DMS53 treated with DMSO at 0.1 percent for 48 hours (cell line): ENCODE data around the gene AVL9.
"Not testable (repeated sequence)": the region's sequence is repeated elsewhere in the genome, so short reads cannot be mapped to it uniquely, and the experiment has no call there.

Experiments used
- DNase-seq: peaks from one replicate; lab custom pipeline; 2025; ENCODE audit not compliant: unreplicated experiment; lab: John Stamatoyannopoulos, UW

The AVL9 gene

DNA sequence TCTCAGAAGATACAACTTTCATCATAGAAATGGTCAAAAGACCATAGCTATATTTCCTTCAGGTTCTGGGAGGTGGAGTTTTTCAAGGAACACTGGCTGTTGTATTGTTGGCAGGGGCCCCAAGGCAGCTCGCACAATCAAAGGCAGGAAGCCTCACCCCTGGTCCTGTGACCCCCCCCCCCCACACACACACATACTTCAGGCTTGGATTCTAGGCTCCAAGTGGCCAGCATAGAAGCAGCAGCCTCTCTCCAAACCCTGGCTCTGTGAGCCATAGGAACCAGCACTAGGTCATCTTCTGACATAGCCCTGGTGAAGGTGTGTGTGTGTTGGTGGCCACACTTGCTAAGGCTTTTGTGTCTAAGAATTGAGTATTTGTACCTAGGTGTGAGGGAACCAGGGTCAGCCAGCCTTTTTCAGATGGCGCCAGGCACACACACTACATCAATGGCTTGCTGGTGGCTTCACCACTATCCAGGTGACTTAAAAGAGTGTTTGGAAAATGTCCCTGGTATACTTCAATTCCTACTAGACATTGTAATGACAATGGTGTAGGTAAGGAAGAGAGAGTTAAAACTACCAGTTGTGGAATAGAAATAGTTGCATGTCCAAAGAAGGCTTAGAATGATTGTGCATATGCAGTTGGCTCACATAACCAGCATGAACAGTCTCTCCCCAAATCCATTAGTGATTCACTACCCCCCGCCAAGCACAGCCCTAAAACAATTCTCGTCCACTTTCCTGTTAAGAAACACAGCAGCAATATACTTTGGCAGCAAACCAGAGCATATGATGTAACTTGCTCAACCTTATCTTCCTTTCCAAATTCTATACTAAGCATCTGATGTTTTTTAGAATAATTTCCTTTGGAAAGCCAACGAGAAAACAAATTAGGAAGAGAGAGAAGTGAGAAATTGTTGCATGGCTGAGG is 91.3 kb downstream of the AVL9 start:
- no peak for DNase-seq

DNA sequence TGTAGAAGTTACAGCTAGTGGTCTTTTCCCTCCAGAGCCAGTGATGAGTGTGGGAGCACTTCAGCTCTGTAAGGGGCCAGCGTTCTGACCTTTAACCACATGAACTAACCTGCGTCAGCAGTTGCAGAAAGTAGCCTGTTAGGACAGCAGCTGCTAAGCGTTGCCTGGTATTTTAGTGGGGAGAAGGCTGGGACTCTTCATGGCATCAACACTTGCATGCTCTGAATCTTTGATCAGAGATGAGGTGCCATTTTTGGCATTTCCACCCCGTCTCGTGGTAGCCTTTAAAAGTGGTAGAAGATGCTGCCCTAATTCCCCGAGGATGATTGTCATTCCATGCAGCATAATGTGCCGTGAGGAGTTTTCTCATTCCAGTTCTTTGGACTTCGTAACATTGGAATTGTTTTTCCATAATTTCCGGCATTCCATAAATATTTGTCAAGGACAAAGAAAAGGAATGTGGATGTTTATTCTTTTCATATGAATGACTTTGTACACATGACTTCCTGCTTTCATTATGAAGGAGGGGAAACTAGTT is 92.2 kb downstream of the AVL9 start:
- DNase-seq = no peak

DNA sequence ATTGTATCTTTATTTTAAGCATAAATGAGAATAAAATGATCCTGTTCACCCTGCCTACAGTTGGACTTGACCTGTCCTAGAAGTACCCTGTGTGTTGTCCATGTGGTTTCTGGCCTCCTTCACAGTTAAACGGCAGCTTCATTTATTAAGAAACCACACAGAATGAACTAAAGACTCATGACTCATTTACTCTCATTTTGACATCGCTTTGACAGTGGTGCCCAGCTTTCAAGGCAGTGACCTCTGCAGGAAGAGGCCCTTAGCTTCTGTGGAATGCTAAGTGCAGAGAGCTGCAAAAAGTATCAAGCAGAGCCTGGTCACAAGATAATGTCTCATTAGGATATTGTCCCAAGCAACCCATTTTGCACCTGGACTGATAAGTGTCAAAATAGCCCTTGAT is 93.4 kb downstream of the AVL9 start:
- no peak for DNase-seq

DNA sequence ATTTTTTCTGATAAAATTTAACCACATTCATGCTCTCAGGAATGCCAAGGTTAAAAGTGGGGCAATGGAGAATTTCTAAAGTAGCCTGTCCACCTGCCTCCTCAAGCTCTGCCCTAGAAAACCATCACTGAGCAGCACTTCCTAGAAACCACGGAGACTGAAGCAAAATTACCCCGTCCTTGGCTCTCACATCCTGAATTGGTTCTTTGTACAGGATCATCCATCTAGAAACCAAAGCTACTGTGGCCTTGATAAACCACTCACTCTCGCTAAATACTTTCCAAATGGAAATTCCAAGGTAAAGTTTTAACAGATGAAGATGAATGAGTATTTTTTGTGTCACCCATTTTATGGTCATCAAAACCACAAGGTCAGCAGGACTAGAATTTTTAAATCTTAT is 96.6 kb downstream of the AVL9 start:
- DNase-seq = no peak

DNA sequence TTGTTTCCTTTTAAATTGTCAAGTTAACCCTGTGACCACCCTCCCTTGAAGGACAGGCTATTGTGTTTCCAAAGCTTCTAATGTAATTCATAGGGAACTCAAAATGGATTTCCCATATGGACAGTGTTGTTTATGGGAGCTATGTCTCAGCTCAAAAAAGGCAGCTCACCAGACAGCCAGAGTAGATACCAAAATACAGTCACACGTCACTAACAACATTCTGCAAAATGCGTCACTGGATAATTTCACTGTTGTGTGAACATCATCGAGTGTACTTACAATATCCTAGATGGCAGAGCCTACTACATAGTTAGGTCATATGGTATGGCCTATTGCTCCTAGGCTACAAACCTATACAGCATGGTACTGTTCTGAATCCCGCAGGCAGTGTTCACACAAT is 97.4 kb downstream of the AVL9 start:
- DNase-seq = no peak

DNA sequence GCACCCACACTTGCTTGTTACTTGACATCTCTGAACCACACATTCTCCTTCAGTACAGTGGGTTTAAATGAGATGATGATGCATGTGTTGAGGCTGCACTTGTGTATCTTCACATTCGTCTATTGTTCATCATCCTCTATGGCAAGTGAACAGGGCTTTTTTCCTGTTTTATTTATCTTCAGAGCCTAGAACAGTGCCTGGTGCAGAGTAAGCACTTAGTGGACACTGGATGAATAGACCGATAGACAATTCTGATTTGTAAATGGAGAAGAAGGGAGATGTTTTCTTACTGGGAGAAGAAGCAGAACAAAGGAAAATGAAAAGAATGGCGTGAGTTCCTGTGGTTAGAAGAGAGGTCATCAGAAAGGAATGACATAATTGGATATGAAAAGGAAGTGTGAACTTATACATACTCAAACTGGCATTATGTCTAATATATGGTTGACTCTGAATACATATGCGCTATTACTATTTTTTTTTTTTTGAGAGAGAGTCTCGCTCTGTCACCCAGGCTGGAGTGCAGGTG is 99.7 kb downstream of the AVL9 start:
- DNase-seq = no peak

DNA sequence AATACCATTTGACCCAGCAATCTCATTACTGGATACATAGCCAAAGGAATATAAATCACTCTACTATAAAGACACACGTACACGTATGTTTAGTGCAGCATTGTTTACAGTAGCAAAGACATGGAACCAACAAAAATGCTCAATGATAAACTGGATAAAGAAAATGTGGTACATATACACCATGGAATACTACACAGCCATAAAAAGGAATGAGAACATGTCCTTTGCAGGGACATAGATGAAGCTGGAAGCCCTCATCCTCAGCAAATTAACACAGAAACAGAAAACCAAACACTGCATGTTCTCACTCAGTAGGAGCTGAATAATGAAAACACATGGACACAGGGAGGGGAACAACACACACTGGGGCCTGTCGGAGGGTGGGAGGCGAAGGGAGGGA is 105.9 kb downstream of the AVL9 start:
- DNase-seq = not testable (repeated sequence)

DNA sequence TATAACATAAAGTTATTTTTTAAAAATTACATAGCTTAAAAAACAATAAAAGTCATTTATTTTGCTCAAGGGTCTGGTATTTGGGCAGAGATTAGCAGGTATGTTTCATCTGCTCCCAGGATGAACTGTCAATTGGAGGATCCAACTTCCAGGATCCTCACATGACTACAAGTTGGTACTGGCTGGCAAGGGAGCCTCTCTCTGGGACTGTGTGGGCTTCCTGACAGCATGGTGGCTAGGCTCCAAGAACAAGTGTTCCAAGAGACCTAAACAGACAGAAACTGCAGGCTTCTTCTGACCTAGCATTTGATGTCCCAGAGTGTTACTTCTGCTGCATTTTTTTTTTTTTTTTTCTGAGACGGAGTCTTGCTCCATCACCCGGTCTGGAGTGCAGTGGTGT is 107.2 kb downstream of the AVL9 start:
- DNase-seq = no peak

DNA sequence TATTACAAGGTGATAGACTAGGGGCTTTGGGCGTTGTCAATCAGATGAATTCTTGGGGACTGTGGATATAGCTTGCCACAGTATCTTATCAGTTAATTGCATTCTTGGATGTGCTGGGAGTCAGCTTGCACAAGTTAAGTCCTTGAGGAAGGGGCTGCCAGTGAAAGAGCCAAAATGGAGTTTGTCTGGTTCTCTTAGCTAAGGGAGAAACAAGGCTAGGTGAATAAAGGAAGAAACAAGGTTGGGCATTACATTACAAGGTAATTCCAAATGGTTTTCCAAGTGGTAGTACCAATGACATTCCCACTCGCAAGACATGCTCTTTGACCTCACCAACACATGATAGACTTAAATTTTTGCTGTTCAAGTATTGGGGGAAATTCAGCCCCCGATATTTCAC is 108.2 kb downstream of the AVL9 start:
- not testable (repeated sequence) for DNase-seq

DNA sequence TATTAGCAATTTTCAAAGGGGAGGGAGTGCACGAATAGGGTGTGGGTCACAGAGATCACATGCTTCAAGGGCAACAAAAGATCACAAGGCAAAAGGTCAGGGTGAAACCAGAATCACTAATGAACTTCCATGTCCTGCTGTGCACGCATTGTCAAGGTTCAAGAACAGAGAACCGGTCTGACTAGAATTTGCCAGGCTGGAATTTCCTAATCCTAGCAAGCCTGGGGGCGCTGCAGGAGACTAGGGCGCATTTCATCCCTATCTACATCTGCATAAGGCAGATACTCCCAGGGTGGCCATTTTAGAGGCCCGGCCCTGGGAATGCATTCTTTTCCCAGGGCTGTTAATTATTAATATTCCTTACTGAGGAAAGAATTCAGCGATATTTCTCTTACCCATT is 108.8 kb downstream of the AVL9 start:
- not testable (repeated sequence) for DNase-seq

DNA sequence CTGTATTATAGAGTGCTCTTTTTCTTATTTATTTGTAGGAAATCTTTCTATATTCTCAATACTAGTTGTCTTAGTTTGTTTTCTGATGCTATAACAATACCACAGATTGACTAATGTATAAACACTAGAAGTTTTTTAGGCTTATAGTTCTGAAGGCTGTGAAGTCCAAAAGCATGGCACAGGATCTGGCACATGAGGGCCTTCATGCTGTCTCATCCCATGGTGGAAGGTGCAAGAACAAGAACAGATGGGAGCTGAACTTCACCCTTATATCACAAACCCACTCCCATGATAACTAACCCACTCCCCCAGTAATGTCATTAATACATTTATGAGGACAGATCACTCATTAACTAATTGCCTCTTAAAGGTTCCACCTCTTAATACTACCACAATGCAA is 109.7 kb downstream of the AVL9 start:
- no peak for DNase-seq

DNA sequence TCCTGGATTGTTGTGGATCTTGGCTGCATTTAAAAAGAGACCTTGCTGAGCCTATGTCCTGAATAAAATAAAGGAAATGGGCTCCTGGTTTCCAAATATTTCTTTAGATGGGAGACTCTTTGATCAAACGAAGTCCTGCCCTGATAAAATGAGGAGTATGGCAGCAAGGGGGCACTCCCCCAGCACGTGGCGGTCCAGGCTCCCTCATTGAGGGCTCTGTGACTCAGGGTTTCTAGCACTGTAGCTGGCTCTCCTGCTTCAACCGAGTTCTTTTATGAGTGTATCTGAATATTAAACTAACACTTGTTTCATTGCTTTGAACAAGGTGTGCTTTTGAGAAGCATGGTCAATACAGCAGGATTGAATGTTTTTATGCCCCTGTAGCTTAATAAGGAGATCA is 114.2 kb downstream of the AVL9 start:
- no peak for DNase-seq

DNA sequence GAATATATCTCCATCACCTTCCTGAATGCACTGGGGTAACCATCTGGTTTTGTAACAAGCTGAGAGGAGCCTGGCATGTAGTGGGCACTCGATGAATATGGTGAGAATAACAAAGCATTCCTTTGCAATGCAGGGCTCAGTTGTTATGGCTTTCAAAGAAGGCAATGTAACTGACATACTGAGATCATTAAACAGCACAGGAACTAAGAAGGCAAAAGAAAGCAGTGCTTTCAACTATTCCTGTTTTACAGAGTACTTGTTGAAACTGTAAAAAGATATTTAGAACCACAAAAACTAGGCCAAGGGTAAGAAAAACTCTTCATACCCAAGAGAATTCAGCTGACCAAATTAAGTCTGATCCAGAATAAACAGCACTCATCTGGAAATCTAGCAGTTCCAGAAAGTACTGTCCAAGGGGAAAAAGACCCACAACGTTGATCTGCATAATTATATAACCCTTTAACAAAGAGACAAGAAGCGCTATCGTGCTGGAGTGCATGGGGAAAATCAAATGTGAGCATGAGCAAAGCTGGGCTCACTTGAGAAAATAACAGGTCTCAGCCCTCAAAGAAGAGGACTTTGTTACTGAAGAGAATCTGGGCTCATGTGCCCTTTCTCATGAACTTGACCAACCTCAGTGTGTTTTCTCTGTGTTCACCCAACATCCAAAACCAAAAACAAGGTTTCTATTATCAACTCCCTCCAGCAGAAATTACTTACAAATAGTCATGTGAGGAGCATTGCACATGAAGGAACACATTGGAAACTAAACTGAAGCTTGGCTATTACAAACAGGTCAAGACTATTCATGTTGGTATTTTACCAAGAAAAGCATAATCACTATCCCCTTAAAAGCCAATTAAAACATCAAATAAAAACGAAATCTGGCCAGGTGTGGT is 116.2 kb downstream of the AVL9 start:
- DNase-seq = no peak

DNA sequence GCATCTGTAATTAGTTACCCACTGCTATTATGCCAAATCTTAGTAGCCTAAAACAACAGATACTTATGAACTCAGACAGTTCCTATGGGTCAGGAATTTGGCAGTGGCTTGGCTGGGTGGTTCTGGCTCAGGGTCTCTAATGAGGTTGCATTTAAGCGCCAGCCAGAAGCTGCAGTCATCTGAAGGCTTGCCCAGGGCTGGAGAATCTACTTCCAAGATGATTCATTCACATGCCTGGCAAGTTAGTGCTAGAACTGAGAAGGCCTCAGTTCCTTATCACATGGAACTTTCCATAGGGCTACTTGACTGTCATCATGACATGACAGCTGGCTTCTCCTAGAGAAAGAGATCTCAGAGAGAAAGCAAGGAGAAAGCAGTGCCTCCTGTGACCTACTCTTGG is 121.3 kb downstream of the AVL9 start:
- DNase-seq = no peak

DNA sequence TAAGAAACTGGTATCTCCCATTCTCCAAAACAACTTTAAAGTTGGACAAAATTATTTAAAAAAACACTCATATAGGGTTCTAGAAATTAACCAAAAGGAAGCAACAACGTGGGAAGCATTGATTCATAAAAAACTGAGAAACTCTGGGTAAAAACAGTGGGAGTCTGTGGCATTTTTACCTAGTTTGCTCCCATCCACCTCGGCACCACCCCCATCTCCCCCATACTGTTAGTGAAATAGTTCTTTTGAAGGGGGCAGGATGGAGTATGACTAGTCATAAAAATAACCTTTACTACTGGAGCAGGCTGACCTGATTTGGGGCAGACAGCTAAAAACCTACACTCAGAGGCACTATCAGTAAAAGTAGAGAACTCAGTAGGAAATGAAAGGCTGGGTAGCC is 123.2 kb downstream of the AVL9 start:
- DNase-seq = no peak

DNA sequence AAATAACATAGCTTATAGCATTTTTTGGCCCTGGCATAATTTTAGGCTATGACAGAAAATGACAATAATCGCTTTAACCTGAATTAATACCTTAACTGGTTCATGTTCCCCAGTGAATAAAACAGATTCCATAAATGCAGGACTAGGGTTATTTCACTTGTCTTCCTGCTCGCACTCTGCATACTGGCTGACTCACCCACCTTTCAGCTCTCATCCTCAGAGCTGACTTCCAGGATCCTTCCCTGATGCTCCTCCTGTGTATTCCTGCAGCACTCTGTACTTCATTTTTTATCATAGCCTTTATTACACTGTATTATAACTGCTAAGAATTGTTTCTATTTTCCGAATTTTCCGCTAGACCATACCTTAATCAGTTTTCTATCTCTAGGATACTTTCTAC is 123.7 kb downstream of the AVL9 start:
- DNase-seq = no peak

DNA sequence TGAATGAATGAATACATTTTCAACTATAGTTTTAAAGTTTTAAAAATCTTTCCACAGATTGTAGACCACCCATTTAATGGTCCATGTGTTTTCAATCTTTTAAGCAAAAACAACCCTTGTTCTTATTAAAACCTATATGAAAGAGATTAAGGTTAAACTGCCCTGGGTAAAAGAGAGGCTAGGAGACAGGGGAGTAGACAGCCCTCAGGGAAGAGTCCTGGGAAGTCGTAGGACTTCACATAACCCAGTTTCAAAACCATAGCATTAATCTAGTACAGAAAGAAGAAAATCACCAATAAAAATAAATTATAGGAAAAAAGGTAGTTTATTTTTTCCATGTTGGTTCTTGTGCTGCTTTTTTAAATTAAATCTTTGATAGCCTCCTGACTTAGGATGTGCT is 124.1 kb downstream of the AVL9 start:
- DNase-seq = not testable (repeated sequence)

DNA sequence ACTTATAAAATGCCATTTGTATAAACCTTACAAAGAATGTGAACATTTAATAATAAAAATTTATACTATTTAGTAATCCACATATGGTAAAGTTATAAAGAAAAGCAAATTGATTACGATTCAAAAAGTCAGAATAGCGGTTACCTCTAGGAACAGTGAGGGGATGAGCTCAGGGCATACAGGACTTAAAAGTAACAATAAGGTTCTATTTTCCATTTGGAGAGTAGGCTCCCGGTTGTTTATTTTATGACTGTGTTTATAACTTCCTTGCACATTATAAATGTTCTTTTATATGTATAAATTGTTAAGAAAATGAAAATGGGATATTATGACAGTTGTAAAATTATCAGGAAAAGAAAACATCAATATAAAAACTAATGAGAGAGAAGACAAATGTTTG is 135.7 kb downstream of the AVL9 start:
- no peak for DNase-seq

DNA sequence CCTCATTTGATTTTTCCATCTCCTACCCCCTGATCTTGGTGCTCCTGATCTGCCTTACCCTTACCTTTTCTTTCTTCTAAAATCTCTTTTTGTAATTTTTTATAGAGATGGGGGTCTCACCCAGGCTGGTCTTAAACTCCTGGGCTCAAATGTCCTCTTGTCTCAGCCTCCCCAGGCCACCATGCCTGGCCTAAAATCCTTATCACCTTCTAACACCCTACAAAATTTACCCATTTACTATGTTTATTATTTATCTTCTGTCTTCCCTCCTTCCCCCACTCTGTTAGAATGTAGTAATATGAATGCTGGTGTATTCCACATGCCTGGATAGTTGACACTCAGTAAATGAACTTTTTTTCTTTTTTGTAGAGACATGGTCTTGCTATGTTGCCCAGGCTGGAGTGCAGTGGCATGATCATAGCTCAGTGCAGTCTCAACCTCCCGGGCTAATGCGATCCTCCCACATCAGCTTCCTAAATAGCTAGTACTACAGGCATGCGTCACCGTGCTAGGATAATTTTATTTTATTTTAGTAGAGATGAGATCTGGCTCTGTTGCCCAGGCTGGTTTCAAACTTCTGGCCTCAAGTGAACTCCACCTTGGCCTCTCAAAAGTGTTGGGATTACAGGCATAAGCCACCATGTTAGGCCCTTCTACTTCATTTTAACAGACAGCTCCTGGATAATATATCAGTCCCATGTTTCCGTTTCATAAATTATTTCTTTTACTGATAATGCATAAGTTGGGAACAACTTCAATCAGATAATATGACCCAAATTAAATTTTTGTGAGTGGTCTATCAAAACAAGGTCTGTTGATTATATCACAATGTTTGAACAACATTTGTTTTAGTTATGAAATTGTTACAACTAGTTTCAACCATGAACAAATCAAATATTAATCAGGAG is 136.6 kb downstream of the AVL9 start:
- DNase-seq = not testable (repeated sequence)

DNA sequence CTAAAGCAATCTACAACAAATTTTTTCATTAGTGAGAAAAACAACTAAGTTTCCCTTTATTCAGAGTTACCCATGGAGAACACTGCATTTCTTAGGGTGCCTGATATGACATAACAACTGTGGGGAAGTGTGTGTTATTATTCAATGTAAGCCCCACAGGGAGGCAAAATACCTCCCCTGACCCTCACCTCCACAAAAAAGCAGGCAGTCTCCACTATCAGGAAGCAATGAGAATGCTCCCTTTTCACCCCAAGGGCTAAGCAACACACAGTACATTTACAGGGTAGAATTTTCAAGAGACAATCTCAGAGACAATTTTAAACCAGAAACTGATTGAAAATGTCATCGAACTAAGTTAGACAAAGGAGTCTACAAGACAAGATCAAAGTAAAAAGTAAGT is 138.2 kb downstream of the AVL9 start:
- DNase-seq = not testable (repeated sequence)
